GM12874 (cell line): ENCODE data around the gene TRAF1.

Experiments
- CTCF ChIP-seq: IDR thresholded peaks from 2 replicates; pipeline ENCODE4 v1.5.1; 2011; ENCODE audit warnings: low read depth, mild to moderate bottlenecking, control low read depth, low read length, moderate library complexity; ENCODE audit not compliant: insufficient read depth

Gene TRAF1

GRCh38 chr9:120857902-120858301 lies 68.7 kb downstream of the TRAF1 start:
- no peak for TF ChIP-seq CTCF

GRCh38 chr9:120857481-120857880 lies 69.1 kb downstream of the TRAF1 start:
- no peak for TF ChIP-seq CTCF

- no peak for TF ChIP-seq CTCF
These were observed 69.9 kb downstream of the TRAF1 start for GRCh38 chr9:120856700-120857099.

- TF ChIP-seq CTCF: no peak
These were observed 70.5 kb downstream of the TRAF1 start for GRCh38 chr9:120855827-120856670.

GRCh38 chr9:120854596-120855327 lies 71.8 kb downstream of the TRAF1 start:
- TF ChIP-seq CTCF: no peak

- no peak for TF ChIP-seq CTCF
These were observed 73.4 kb downstream of the TRAF1 start for GRCh38 chr9:120853198-120853597.
